Activated T-cell treated with anti-CD3 and anti-CD28 coated beads, Interleukin-2, amount 50 U/mL, for 4 hours (primary cell): ENCODE measurements around the gene KCTD1. TPM values are rescaled to one million over a fixed set of nuclear protein-coding genes. Genes with fewer than 3 reads are reported as not detected.

Experiments used
- ATAC-seq, 2 donors: fragments of 200-7000 bp; cut with Tn5 transposase; one replicate each; pipeline ENCODE4 v1.10.0; 2021
- DNase-seq: peaks from one replicate; pipeline ENCODE4 v3.0.0-alpha.2; 2020
- H3K27me3 Mint-ChIP-seq: one replicate; pipeline ENCODE4 v1.8.0; 2021; ENCODE audit warnings: low read depth, mixed read lengths
- H3K36me3 Mint-ChIP-seq: one replicate; pipeline ENCODE4 v1.8.0; 2022; ENCODE audit warnings: mixed read lengths; ENCODE audit not compliant: insufficient read depth
- H3K4me1 Mint-ChIP-seq: one replicate; pipeline ENCODE4 v1.8.0; 2021; ENCODE audit warnings: low read depth, mixed read lengths
- H3K4me3 Mint-ChIP-seq: one replicate; pipeline ENCODE4 v1.8.0; 2021; ENCODE audit warnings: mild to moderate bottlenecking, moderate library complexity, mixed read lengths
- H3K9me3 Mint-ChIP-seq: one replicate; pipeline ENCODE4 v1.8.0; 2021; ENCODE audit warnings: mixed read lengths
- total RNA-seq, 3 donors: library from RNA; stranded (reverse); gene quantifications; one replicate each; pipeline ENCODE4 v1.2.1, GENCODE V29; 2021

The KCTD1 gene
- total RNA-seq, 3 donors from 2014 or later: 2.6 to 3.7 (median 3.3) TPM

GRCh38 chr18:26489881-26490280 lies 58.5 kb downstream of the KCTD1 start:
- H3K9me3 Mint-ChIP-seq: no peaks in the 10 kb centered on the region
- H3K4me3 Mint-ChIP-seq: no peak overlapping the region
- no peaks in the 10 kb centered on the region for H3K27me3 Mint-ChIP-seq
- H3K4me1 Mint-ChIP-seq: no peaks in the 10 kb centered on the region
- DNase-seq (no peak), ATAC-seq (no peak)
- no peaks in the 10 kb centered on the region for H3K36me3 Mint-ChIP-seq

- Mint-ChIP-seq H3K27me3 (no peaks in the 10 kb centered on the region), H3K4me1 (no peaks in the 10 kb centered on the region), H3K9me3 (no peaks in the 10 kb centered on the region), H3K4me3 (no peak overlapping the region), H3K36me3 (no peaks in the 10 kb centered on the region)
- ATAC-seq: no peak
- DNase-seq: no peak
These were observed 59.2 kb downstream of the KCTD1 start for GRCh38 chr18:26489191-26489590.

GRCh38 chr18:26488417-26489009 lies 59.8 kb downstream of the KCTD1 start:
- DNase-seq (no peak), ATAC-seq (no peak)
- no peaks in the 10 kb centered on the region for H3K36me3 Mint-ChIP-seq
- H3K27me3 Mint-ChIP-seq: no peaks in the 10 kb centered on the region
- H3K4me3 Mint-ChIP-seq: no peak overlapping the region
- no peaks in the 10 kb centered on the region for H3K9me3 Mint-ChIP-seq
- H3K4me1 Mint-ChIP-seq: no peaks in the 10 kb centered on the region

- no peaks in the 10 kb centered on the region for H3K9me3 Mint-ChIP-seq
- H3K36me3 Mint-ChIP-seq: no peaks in the 10 kb centered on the region
- no peak for DNase-seq
- H3K4me3 Mint-ChIP-seq: no peak overlapping the region
- H3K4me1 Mint-ChIP-seq: no peaks in the 10 kb centered on the region
- peak in 1 of 2 donors; percentile 41 for ATAC-seq
- no peaks in the 10 kb centered on the region for H3K27me3 Mint-ChIP-seq
These were observed 60.9 kb downstream of the KCTD1 start for GRCh38 chr18:26487437-26487836.

GRCh38 chr18:26483633-26484032 lies 64.7 kb downstream of the KCTD1 start:
- Mint-ChIP-seq H3K9me3 (no peaks in the 10 kb centered on the region), H3K4me3 (no peak overlapping the region), H3K27me3 (no peaks in the 10 kb centered on the region), H3K36me3 (no peaks in the 10 kb centered on the region), H3K4me1 (no peaks in the 10 kb centered on the region)
- no peak for ATAC-seq
- no peak for DNase-seq

- DNase-seq (no peak), ATAC-seq (no peak)
- H3K4me1 Mint-ChIP-seq: no peaks in the 10 kb centered on the region
- H3K36me3 Mint-ChIP-seq: no peaks in the 10 kb centered on the region
- H3K4me3 Mint-ChIP-seq: no peak overlapping the region
- no peaks in the 10 kb centered on the region for H3K27me3 Mint-ChIP-seq
- H3K9me3 Mint-ChIP-seq: no peaks in the 10 kb centered on the region
These were observed 65.8 kb downstream of the KCTD1 start for GRCh38 chr18:26482569-26482968.

GRCh38 chr18:26480897-26481795 lies 67.2 kb downstream of the KCTD1 start:
- no peaks in the 10 kb centered on the region for H3K9me3 Mint-ChIP-seq
- H3K36me3 Mint-ChIP-seq: no peaks in the 10 kb centered on the region
- H3K4me3 Mint-ChIP-seq: no peak overlapping the region
- no peaks in the 10 kb centered on the region for H3K27me3 Mint-ChIP-seq
- no peak for ATAC-seq
- no peak for DNase-seq
- no peaks in the 10 kb centered on the region for H3K4me1 Mint-ChIP-seq

- Mint-ChIP-seq H3K4me3 (no peak overlapping the region), H3K4me1 (no peaks in the 10 kb centered on the region), H3K36me3 (no peaks in the 10 kb centered on the region), H3K9me3 (no peaks in the 10 kb centered on the region), H3K27me3 (no peaks in the 10 kb centered on the region)
- DNase-seq (no peak), ATAC-seq (no peak)
These were observed 68.7 kb downstream of the KCTD1 start for GRCh38 chr18:26479681-26480079.

- DNase-seq (no peak), ATAC-seq (no peak)
- Mint-ChIP-seq H3K36me3 (no peaks in the 10 kb centered on the region), H3K4me1 (no peaks in the 10 kb centered on the region), H3K9me3 (no peaks in the 10 kb centered on the region), H3K27me3 (no peaks in the 10 kb centered on the region), H3K4me3 (no peak overlapping the region)
These were observed 69.2 kb downstream of the KCTD1 start for GRCh38 chr18:26479065-26479680.

GRCh38 chr18:26477828-26478466 lies 70.4 kb downstream of the KCTD1 start:
- H3K4me1 Mint-ChIP-seq: no peaks in the 10 kb centered on the region
- no peaks in the 10 kb centered on the region for H3K27me3 Mint-ChIP-seq
- H3K4me3 Mint-ChIP-seq: no peak overlapping the region
- H3K36me3 Mint-ChIP-seq: no peaks in the 10 kb centered on the region
- no peaks in the 10 kb centered on the region for H3K9me3 Mint-ChIP-seq
- DNase-seq (no peak), ATAC-seq (no peak)

GRCh38 chr18:26476697-26477096 lies 71.7 kb downstream of the KCTD1 start:
- H3K9me3 Mint-ChIP-seq: no peaks in the 10 kb centered on the region
- no peaks in the 10 kb centered on the region for H3K4me1 Mint-ChIP-seq
- no peak for ATAC-seq
- H3K4me3 Mint-ChIP-seq: no peak overlapping the region
- DNase-seq: no peak
- H3K27me3 Mint-ChIP-seq: no peaks in the 10 kb centered on the region
- H3K36me3 Mint-ChIP-seq: no peaks in the 10 kb centered on the region

- Mint-ChIP-seq H3K36me3 (no peaks in the 10 kb centered on the region), H3K4me3 (no peak overlapping the region), H3K27me3 (no peaks in the 10 kb centered on the region), H3K9me3 (no peaks in the 10 kb centered on the region), H3K4me1 (no peaks in the 10 kb centered on the region)
- ATAC-seq (no peak), DNase-seq (no peak)
These were observed 73.8 kb downstream of the KCTD1 start for GRCh38 chr18:26474542-26474941.

GRCh38 chr18:26473672-26474071 lies 74.7 kb downstream of the KCTD1 start:
- no peaks in the 10 kb centered on the region for H3K9me3 Mint-ChIP-seq
- H3K27me3 Mint-ChIP-seq: no peaks in the 10 kb centered on the region
- no peaks in the 10 kb centered on the region for H3K4me1 Mint-ChIP-seq
- H3K4me3 Mint-ChIP-seq: no peak overlapping the region
- no peaks in the 10 kb centered on the region for H3K36me3 Mint-ChIP-seq
- DNase-seq (no peak), ATAC-seq (no peak)

GRCh38 chr18:26471826-26472225 lies 76.5 kb downstream of the KCTD1 start:
- ATAC-seq: no peak
- no peaks in the 10 kb centered on the region for H3K27me3 Mint-ChIP-seq
- no peak for DNase-seq
- H3K9me3 Mint-ChIP-seq: no peaks in the 10 kb centered on the region
- H3K4me3 Mint-ChIP-seq: no peak overlapping the region
- H3K36me3 Mint-ChIP-seq: no peaks in the 10 kb centered on the region
- no peaks in the 10 kb centered on the region for H3K4me1 Mint-ChIP-seq
